ENCODE results near the gene KNCN. TPM values are rescaled to one million over a fixed set of nuclear protein-coding genes. Genes with fewer than 3 reads are reported as not detected.
A peak's percentile ranks its signal among the peaks of the same experiment; 100 is the strongest.

Gene KNCN
- total and polyA plus RNA-seq, 12 donors, result 0.07 to 0.40 (median 0.24) TPM; not detected in 9

- Histone ChIP-seq H3K4me3 (no peak overlapping the region), H3K9me3 (replicated peaks in 1 of 3) (no peaks in the 10 kb centered on the region), H3K27ac (no peak overlapping the region), H3K27me3 (no peaks in the 10 kb centered on the region), H3K36me3 (replicated peaks in 1 of 2) (peaks cover 0 to 61% of the 10 kb centered on the region in 2 donors), H3K4me1 (replicated peaks in 1 of 2) (peaks cover 0 to 18% of the 10 kb centered on the region in 2 donors)
- no peak for DNase-seq
- whole genome bisulfite sequencing, 4 donors, result 95 to 98% (median 96%) methylated on average over 2 to 3 of the region's 3 CpGs
- TF ChIP-seq CTCF (IDR thresholded peaks at IDR 0.05) (no peak), POLR2A (IDR thresholded peaks at IDR 0.05) (no peak)
- intact Hi-C loops (cut with DNase I), result no loop called here
Measured at GRCh38 chr1:46589529-46589928, 38.1 kb upstream of the KNCN start.

GRCh38 chr1:46587069-46587468 lies 35.6 kb upstream of the KNCN start:
- Histone ChIP-seq H3K27ac (peak overlapping the region in 2 of 5 donors; percentile 12 to 17), H3K27me3 (no peaks in the 10 kb centered on the region), H3K4me1 (replicated peaks in 1 of 2) (peaks cover 0 to 18% of the 10 kb centered on the region in 2 donors), H3K9me3 (replicated peaks in 1 of 3) (no peaks in the 10 kb centered on the region), H3K36me3 (replicated peaks in 1 of 2) (peaks cover 0 to 60% of the 10 kb centered on the region in 2 donors), H3K4me3 (no peak overlapping the region)
- WGBS, 4 donors, result 73 to 87% (median 78%) methylated on average over 6 to 7 of the region's 7 CpGs
- intact Hi-C loops (cut with DNase I), result no loop called here
- DNase-seq, result peak; percentile 34 to 66 (median 57)
- TF ChIP-seq CTCF (IDR thresholded peaks at IDR 0.05) (no peak), POLR2A (IDR thresholded peaks at IDR 0.05) (no peak)

- Histone ChIP-seq H3K9me3 (replicated peaks in 1 of 3) (no peaks in the 10 kb centered on the region), H3K27me3 (no peaks in the 10 kb centered on the region), H3K4me1 (replicated peaks in 1 of 2) (peaks cover 0 to 24% of the 10 kb centered on the region in 2 donors), H3K4me3 (no peak overlapping the region), H3K36me3 (replicated peaks in 1 of 2) (peaks cover 0 to 46% of the 10 kb centered on the region in 2 donors), H3K27ac (no peak overlapping the region)
- DNase-seq, result peak in 4 of 7 donors; percentile 40 to 60 (median 50)
- TF ChIP-seq POLR2A (IDR thresholded peaks at IDR 0.05) (no peak), CTCF (IDR thresholded peaks at IDR 0.05) (no peak)
- WGBS, 4 donors, result 60 to 72% (median 62%) methylated on average over 12 of the region's 12 CpGs
- intact Hi-C loops (cut with DNase I), result no loop called here
Measured at GRCh38 chr1:46585312-46585938, 34.0 kb upstream of the KNCN start.

- Histone ChIP-seq H3K9me3 (replicated peaks in 1 of 3) (no peaks in the 10 kb centered on the region), H3K36me3 (replicated peaks in 1 of 2) (peaks cover 0 to 45% of the 10 kb centered on the region in 2 donors), H3K27ac (no peak overlapping the region), H3K4me3 (no peak overlapping the region), H3K27me3 (no peaks in the 10 kb centered on the region), H3K4me1 (replicated peaks in 1 of 2) (peaks cover 0 to 24% of the 10 kb centered on the region in 2 donors)
- intact Hi-C loops (cut with DNase I), result no loop called here
- TF ChIP-seq CTCF (IDR thresholded peaks at IDR 0.05), result no peak
- TF ChIP-seq POLR2A (IDR thresholded peaks at IDR 0.05), result no peak
- DNase-seq, result no peak
- WGBS, 4 donors, result 86 to 92% (median 87%) methylated on average over 5 of the region's 5 CpGs
Measured at GRCh38 chr1:46583494-46583893, 32.0 kb upstream of the KNCN start.
